Activated T-helper 17 cell treated with anti-CD3 and anti-CD28 coated beads, Interleukin-2, amount 50 U/mL, for 72 hours (primary cell): Measurements from ENCODE around the gene VCP. TPM values are rescaled to one million over a fixed set of nuclear protein-coding genes. Genes with fewer than 3 reads are reported as not detected.

Experiments
- ATAC-seq: fragments of 150-1000 bp; cut with Tn5 transposase; replicated peaks from 2 replicates; pipeline ENCODE4 v1.10.0; 2021; ENCODE audit warnings: mild to moderate bottlenecking, moderate library complexity
- H3K27ac Mint-ChIP-seq: one replicate; pipeline ENCODE4 v1.8.0; 2022; ENCODE audit warnings: mixed read lengths
- H3K27me3 Mint-ChIP-seq: one replicate; pipeline ENCODE4 v1.8.0; 2022; ENCODE audit warnings: mixed read lengths
- H3K36me3 Mint-ChIP-seq: one replicate; pipeline ENCODE4 v1.8.0; 2022; ENCODE audit warnings: low read depth, mild to moderate bottlenecking, mixed read lengths
- H3K4me1 Mint-ChIP-seq: one replicate; pipeline ENCODE4 v1.8.0; 2022; ENCODE audit warnings: mixed read lengths
- H3K4me3 Mint-ChIP-seq: one replicate; pipeline ENCODE4 v1.8.0; 2022; ENCODE audit warnings: mild to moderate bottlenecking, mixed read lengths
- H3K9me3 Mint-ChIP-seq: one replicate; pipeline ENCODE4 v1.8.0; 2022; ENCODE audit warnings: mixed read lengths
- total RNA-seq, 2 donors: library from RNA; stranded (reverse); gene quantifications; one replicate each; pipeline ENCODE4 v1.2.3, GENCODE V29; 2022

Gene VCP
- total RNA-seq, 2 donors from 2014 or later: 235 to 322 TPM

DNA sequence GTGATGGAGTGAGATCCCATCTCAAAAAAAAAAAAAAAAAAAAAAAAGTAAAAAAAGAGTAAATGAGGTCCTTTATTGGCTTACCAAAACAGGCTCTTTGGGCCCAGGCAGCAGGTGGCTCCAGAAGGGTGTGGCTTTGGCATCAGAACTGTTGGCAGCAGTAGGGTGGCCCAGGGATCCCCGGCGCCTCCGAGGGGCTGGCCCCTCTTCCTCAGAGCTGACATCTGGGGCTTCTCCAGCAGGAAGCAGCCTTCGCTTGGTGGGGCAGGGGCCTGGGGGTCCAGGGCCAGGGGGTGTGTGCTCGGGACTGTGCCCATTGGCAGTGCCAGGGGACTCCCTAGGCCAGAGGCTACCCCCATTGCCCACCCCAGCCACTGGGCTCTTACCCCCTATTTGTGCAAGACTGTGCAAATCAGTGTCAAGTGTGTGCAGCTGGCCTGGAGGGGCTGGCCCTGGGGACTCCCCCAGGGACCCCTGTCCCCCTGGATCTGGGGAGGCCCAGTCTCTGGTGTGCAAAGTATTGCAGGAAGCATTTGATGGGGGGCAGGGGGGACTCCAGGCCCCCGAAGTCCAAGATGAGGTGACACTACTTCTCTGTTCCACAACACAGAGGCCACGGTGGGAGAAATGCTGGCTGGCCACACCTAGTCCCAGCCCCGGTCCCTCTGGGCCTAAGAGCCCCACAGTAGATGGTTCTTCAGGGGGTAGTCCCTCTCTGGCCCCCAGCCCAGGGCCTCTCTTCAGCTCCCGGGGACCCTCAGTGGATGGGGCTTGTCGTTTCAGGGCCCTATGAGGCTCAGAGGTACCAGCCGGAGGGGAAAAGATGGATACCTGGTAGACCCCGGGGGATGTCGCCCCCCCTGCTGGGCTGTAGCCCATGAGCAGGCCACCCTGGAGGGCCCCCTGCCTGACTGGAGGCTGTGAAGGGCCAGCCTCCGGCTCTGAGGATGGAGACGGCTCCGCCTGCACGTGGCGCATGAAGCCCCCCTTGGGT lies 35.2 kb upstream of the VCP start:
- Mint-ChIP-seq H3K4me3 (no peak overlapping the region), H3K27me3 (no peaks in the 10 kb centered on the region), H3K9me3 (no peaks in the 10 kb centered on the region), H3K36me3 (peaks cover 45% of the 10 kb centered on the region), H3K27ac (no peak overlapping the region), H3K4me1 (peaks cover 17% of the 10 kb centered on the region)
- no peak for ATAC-seq

DNA sequence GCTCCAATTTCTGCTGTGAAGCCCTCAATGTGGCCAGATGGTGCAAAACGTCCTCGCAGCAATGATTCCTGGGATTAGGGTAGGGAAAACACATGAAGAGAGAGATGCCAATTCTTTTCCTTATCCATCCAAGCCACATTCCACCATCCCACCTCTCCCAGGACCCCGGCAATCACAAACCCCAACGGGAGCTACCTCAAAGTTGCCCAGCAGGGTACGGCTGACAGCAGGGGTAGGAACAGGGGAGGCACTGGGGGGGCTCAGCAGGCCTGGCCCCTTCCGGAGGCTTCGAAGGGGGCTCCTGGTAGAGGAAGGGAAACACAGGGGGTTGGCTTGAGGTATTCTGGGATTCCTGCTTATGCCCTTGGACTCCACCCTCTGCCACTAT lies 33.9 kb upstream of the VCP start:
- H3K36me3 Mint-ChIP-seq: peaks cover 57% of the 10 kb centered on the region
- H3K9me3 Mint-ChIP-seq: no peaks in the 10 kb centered on the region
- no peak for ATAC-seq
- peak overlapping the region; percentile 32 for H3K27ac Mint-ChIP-seq
- H3K27me3 Mint-ChIP-seq: no peaks in the 10 kb centered on the region
- H3K4me3 Mint-ChIP-seq: no peak overlapping the region
- peaks cover 18% of the 10 kb centered on the region for H3K4me1 Mint-ChIP-seq

DNA sequence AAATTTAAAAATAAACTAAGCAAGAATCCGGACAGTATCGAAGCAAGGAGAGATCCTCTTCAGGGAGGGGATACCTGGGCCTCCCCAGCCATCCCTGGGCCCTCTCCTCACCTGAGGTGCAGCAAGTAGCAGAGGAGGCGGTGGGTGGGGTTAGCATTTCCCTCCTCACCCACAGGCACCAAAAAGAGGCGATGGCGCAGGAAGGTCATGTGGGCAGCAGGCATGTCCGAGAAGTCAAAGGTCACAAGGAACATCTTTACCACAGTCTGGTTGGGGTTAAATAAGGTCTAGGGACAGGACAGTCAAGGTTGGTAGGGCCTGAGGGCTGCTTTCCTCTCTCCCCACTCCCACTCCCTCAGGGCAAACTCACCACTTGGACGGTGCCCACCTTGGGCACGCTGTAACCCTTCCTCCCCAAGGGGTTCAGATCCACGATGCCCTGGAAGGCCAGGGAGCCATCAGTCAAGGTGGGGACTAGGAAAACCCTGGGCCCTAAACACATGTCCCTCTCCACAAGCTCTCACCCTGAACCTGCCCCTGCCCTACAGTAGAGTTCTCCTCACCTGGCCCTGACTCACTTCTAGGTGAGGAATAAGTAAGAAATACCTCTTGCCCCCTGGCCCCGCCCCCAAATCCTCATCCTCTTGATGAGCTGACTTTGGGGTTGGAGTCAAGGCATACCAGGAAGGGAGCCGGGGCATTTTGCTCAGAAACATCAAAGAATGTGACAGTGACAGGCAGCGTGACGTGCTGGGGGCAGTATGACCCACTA lies 33.3 kb upstream of the VCP start:
- H3K27me3 Mint-ChIP-seq: no peaks in the 10 kb centered on the region
- no peak for ATAC-seq
- H3K36me3 Mint-ChIP-seq: peaks cover 62% of the 10 kb centered on the region
- no peak overlapping the region for H3K4me3 Mint-ChIP-seq
- no peaks in the 10 kb centered on the region for H3K9me3 Mint-ChIP-seq
- H3K27ac Mint-ChIP-seq: peak overlapping the region; percentile 32
- peaks cover 23% of the 10 kb centered on the region for H3K4me1 Mint-ChIP-seq

DNA sequence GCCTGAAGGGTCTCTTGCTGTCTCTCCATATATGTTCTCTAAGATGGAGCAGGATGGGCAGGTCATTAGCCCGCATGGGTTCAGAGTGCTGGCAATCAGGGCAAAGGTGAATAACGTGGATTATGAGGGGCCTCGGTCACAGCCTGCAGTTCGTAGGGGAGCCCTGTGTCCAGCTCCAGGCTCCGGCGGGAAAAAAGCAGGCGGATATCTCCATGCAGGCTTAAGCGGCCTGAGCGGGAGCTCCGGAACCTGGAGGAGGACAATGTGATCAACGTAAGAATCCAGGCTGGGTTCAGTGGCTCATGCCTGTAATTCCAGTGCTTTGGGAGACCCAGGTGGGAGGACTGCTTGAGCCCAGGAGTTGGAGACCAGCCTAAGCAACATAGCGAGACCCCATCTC lies 32.7 kb upstream of the VCP start:
- Mint-ChIP-seq H3K9me3 (no peaks in the 10 kb centered on the region), H3K4me3 (no peak overlapping the region), H3K27me3 (no peaks in the 10 kb centered on the region), H3K27ac (no peak overlapping the region), H3K4me1 (peaks cover 23% of the 10 kb centered on the region), H3K36me3 (peaks cover 69% of the 10 kb centered on the region)
- ATAC-seq: no peak

DNA sequence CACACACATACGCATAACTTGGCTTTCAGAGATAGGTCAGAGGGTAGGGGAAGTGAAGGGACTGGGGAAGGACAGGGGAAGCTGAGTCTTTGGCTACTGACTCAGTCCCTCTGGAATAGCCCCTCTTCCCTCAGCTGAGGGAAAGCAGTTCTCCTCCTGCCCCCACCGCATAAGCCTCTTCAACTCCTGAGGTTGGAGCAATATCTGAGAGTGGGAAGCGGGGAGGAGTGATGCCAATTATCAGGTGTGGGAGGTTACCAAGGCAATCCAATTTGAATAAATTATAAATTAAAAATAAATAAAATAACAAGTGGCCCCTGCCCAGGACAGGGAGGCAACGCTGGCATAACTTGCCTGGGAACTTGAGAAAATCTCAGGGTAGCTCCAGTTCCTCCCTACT lies 32.2 kb upstream of the VCP start:
- no peak for ATAC-seq
- peak overlapping the region; percentile 93 for H3K27ac Mint-ChIP-seq
- H3K27me3 Mint-ChIP-seq: no peaks in the 10 kb centered on the region
- no peaks in the 10 kb centered on the region for H3K9me3 Mint-ChIP-seq
- no peak overlapping the region for H3K4me3 Mint-ChIP-seq
- peaks cover 23% of the 10 kb centered on the region for H3K4me1 Mint-ChIP-seq
- H3K36me3 Mint-ChIP-seq: peaks cover 74% of the 10 kb centered on the region

DNA sequence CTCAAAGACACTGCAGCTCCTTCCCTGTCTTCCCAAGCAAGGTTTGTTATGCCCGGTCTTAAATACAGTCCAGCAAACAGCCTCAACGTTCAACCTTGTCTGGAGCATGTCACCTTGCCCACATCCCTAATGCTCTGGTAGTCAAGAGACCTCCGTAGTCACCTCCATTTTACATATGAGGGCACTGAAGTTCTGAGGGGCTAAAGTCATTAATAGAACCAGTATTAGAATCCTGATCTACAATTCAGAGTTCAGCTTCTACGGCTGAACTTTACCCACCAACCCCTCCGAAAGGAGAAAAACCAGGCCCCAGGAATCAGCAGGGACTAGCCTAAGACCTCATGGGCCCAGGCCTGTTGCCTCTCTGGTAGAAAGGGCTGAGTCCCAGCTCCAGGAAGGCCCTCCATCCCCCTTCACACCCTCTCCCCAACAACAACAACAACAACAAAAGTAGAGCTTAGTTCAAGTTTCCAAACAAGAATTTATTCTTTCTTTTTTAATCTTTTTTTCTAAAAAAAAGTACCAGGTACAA lies 31.3 kb upstream of the VCP start:
- Mint-ChIP-seq H3K4me1 (peaks cover 23% of the 10 kb centered on the region), H3K36me3 (peaks cover 83% of the 10 kb centered on the region), H3K27ac (peak overlapping the region; percentile 93), H3K4me3 (peak overlapping the region; percentile 85), H3K27me3 (no peaks in the 10 kb centered on the region), H3K9me3 (no peaks in the 10 kb centered on the region)
- no peak for ATAC-seq

DNA sequence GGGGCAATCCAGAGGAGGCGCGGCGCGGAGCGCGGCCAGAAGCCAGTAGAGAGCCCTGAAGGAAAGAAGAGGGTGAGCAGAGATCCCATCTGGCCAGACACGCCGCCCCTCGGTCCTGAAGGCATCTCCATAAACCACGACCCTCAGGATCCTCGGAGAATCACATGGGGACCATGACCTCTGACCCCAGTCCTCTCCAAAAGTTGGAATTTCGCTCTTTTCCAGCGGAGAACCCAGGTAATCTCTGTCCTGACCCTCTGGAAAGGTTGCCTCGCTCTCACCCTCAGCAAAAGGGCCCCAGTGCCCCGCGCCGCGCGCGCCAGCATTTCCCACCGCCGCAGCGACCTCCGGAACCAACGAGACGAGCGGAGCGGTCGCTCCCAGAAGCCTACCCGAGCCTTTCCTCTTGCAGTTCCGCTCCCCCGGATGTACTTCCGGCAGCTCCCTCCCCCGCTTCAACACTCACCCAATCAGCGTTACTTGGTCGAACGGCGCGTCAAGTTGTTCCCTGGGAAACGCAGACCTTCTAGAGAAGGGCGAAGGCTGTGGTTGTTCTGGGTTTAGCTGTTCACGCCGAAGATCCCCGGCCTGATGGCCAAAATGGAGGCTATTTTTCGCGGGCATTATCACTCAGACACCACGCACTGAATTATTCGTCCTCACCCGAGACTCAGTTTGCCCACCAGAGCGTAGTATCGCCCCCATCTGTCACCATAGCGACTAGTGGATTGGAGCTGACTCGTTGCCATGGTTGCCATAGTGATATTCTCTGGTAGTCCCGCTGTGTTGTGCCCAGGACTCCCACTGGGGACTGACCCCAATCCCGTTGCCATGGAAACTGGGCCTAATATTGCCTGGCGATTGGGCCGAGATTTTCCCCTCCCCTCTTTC lies 30.6 kb upstream of the VCP start, which contains the start of gene STOML2:
STOML2 (minus strand) TSS at position 363 of the 891 bp plus-strand sequence; CDS start at position 326, 37 bp downstream.
- H3K27me3 Mint-ChIP-seq: no peaks in the 10 kb centered on the region
- peak within 1 kb of the TSS; percentile 85 for H3K4me3 Mint-ChIP-seq
- peak within 1 kb of the TSS; percentile 93 for H3K27ac Mint-ChIP-seq
- H3K4me1 Mint-ChIP-seq: peaks cover 24% of the 10 kb centered on the region
- ATAC-seq: peak; percentile 100
- H3K9me3 Mint-ChIP-seq: no peaks in the 10 kb centered on the region
- H3K36me3 Mint-ChIP-seq: peaks cover 78% of the 10 kb centered on the region

DNA sequence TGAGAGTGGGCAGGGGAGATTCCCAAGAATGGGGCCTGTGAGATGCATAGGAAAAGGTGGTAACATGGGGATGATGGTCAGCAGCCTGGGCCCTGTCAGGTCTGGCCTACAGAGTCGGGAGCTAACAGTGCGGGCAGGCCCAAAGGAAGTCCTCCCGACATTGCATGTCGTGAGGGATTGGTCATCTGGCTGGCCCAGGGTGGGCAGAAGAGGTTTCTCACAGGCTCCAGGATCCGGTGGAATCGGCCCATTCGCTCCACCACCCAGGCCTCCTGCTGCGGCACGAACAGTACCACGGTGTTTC lies 30.0 kb upstream of the VCP start:
- no peaks in the 10 kb centered on the region for H3K27me3 Mint-ChIP-seq

DNA sequence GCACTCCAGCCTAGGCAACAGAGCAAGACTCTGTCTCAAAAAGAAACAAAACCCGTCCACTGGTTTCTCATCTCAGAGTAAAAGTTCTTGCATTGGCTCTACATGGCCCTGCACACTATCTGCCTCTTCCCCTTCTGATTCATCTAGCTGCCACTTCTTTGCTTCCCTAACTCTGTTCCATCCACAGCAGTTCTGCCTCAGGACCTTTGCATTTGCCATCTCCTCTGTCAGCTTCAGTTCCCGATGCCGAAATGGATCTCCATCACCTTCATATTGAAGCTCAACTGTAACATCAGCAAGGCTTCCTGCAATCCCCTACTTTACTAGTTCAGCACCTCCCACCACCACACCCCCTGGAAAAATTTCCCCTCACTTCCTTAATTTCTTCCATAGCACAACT lies 25.1 kb upstream of the VCP start:
- peak overlapping the region; percentile 44 for H3K27ac Mint-ChIP-seq
- H3K27me3 Mint-ChIP-seq: no peaks in the 10 kb centered on the region
- H3K36me3 Mint-ChIP-seq: peaks cover 52% of the 10 kb centered on the region
- no peak for ATAC-seq
- H3K9me3 Mint-ChIP-seq: no peaks in the 10 kb centered on the region
- peaks cover 33% of the 10 kb centered on the region for H3K4me1 Mint-ChIP-seq
- peak overlapping the region; percentile 84 for H3K4me3 Mint-ChIP-seq

More for the DNA sequence above, 30.0 kb upstream of the VCP start:
- no peaks in the 10 kb centered on the region for H3K9me3 Mint-ChIP-seq
- H3K27ac Mint-ChIP-seq: peak overlapping the region; percentile 93
- peaks cover 30% of the 10 kb centered on the region for H3K4me1 Mint-ChIP-seq
- ATAC-seq: no peak
- H3K4me3 Mint-ChIP-seq: peak overlapping the region; percentile 85
- peaks cover 76% of the 10 kb centered on the region for H3K36me3 Mint-ChIP-seq

DNA sequence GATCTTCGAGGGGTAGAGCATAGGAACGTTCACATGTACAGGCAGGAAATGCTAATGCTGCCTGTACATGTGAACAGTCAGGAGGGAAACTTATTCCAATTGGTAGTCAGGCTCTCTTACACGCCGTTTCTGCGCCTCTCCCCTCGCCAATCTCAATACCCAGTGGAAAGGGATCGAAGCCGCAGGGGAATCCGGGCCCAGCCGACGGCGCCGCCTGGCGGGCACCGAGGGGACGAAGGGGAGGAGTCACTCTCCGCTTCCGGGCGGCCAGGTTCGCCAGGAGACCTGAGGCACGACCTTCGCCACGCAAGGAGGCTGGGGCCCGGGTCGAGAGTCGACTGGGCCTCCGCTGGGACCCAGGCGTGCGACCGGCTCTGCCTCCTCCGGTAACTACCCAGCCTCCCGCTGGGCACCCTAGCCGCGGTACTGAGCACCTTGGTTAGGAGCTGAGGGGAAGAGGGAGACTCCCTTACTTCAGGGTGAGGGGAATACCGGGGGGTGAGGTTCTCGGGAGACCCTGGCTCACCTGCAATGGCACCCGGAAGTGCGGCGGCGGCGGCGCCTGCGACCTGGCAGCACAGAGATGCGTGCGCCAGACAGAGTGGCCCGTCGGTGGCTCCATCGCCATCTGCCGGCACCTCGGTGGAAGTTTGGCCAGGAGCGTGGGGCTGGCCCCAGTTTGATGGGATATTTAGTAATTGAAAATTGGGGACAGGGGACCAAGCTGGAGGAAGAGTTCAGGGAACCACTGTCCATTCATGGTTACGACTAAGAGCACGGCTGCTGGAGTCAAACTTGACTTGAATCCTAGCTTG lies 23.8 kb upstream of the VCP start, which contains the start of gene PIGO:
PIGO (minus strand) TSS at position 557 of the 815 bp plus-strand sequence. CDS start 1,026 bp downstream, outside the sequence.
- peaks cover 22% of the 10 kb centered on the region for H3K4me1 Mint-ChIP-seq
- peak within 1 kb of the TSS; percentile 84 for H3K4me3 Mint-ChIP-seq
- no peaks in the 10 kb centered on the region for H3K27me3 Mint-ChIP-seq
- peak; percentile 92 for ATAC-seq
- peaks cover 48% of the 10 kb centered on the region for H3K36me3 Mint-ChIP-seq
- H3K27ac Mint-ChIP-seq: peak within 1 kb of the TSS; percentile 81
- no peaks in the 10 kb centered on the region for H3K9me3 Mint-ChIP-seq

DNA sequence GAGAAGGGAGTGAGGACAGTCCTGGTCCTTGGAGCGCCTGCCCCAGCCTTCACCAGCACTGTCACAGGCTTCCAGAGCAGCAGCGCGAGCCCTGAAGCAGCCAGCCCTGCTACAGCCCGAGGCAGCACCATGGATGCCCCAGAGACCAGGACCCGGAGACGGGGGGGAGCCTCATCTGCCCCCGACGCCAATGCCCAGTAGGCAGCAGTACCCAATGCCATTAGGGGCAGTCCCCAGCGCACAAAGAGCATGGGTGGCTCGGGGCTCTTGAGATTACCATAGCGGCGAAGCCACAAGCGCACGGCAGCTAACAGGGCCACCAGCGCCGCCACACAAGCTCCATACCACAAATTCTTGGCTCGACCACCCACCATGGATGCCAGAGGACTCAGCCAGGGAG lies 19.1 kb upstream of the VCP start:
- H3K4me3 Mint-ChIP-seq: no peak overlapping the region
- H3K36me3 Mint-ChIP-seq: peaks cover 47% of the 10 kb centered on the region

DNA sequence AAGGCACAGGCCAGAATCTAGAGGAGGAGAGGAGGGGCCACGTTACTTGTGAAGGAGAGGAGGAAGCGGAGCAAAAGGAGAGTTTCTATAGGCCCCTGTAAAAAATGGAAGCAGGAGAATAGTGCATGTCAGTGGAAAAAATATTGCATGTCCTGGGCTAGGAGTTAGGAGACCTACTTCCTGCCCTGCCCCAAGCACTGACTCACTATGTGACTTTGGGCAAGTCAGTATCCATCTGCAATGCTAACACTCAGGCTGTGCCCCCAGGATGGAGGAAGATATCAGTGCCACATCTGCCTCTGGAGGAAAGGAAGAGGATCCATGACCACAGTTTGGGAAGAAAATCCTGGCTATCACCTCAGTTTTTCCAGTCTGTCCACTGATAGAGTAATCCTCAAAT lies 17.0 kb upstream of the VCP start:
- ATAC-seq: no peak
- Mint-ChIP-seq H3K4me3 (no peak overlapping the region), H3K4me1 (peaks cover 3% of the 10 kb centered on the region), H3K36me3 (peaks cover 41% of the 10 kb centered on the region), H3K27ac (peak overlapping the region; percentile 67), H3K9me3 (no peaks in the 10 kb centered on the region), H3K27me3 (no peaks in the 10 kb centered on the region)

More for the DNA sequence above, 19.1 kb upstream of the VCP start:
- no peaks in the 10 kb centered on the region for H3K27me3 Mint-ChIP-seq
- no peak for ATAC-seq
- no peaks in the 10 kb centered on the region for H3K9me3 Mint-ChIP-seq
- H3K27ac Mint-ChIP-seq: no peak overlapping the region
- peaks cover 11% of the 10 kb centered on the region for H3K4me1 Mint-ChIP-seq

DNA sequence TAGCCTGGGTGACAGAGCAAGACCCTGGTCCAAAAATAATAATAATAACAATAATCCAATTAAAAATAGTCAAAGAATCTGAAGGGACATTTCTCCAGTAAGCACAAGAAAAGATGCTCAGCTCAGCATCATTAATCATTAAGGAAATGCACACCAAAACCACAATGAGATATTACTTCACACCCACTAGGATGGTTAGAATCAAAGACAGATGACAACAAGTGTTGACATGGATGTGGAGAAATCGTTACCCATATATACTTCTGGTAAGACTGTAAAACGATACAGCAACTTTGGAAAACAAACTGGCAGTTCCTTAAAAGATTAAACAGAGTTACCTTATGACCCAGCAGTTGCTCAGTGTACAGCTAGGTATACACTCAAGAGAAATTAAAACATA lies 12.7 kb upstream of the VCP start:
- H3K27me3 Mint-ChIP-seq: no peaks in the 10 kb centered on the region
- no peak overlapping the region for H3K4me3 Mint-ChIP-seq
- no peak for ATAC-seq
- H3K9me3 Mint-ChIP-seq: no peaks in the 10 kb centered on the region
- H3K27ac Mint-ChIP-seq: no peak overlapping the region
- H3K4me1 Mint-ChIP-seq: no peaks in the 10 kb centered on the region
- peaks cover 23% of the 10 kb centered on the region for H3K36me3 Mint-ChIP-seq
